Right forelimb (tissue), 1 donor: ENCODE data around the gene TNRC6B.
"Not testable (repeated sequence)": the region's sequence is repeated elsewhere in the genome, so short reads cannot be mapped to it uniquely, and the experiment has no call there.

ENCODE experiments used
- DNase-seq: peaks from one replicate; pipeline ENCODE4 v3.0.0-alpha.2; 2018

Gene TNRC6B

GRCh38 chr22:40183603-40184002, 5.9 kb downstream of the TNRC6B start:
- DNase-seq = not testable (repeated sequence)

GRCh38 chr22:40187389-40187788, 9.7 kb downstream of the TNRC6B start:
- DNase-seq = no peak

- DNase-seq = no peak
These were observed 12.3 kb downstream of the TNRC6B start for GRCh38 chr22:40189997-40190396.

- no peak for DNase-seq
These were observed 12.8 kb downstream of the TNRC6B start for GRCh38 chr22:40190501-40190900.

GRCh38 chr22:40193429-40194421, 16.0 kb downstream of the TNRC6B start:
- DNase-seq = no peak

GRCh38 chr22:40194656-40195055, 16.9 kb downstream of the TNRC6B start:
- no peak for DNase-seq

GRCh38 chr22:40196628-40197360, 19.1 kb downstream of the TNRC6B start:
- no peak for DNase-seq

- DNase-seq = not testable (repeated sequence)
These were observed 19.7 kb downstream of the TNRC6B start for GRCh38 chr22:40197421-40197820.

- no peak for DNase-seq
These were observed 21.0 kb downstream of the TNRC6B start for GRCh38 chr22:40198733-40199132.

- no peak for DNase-seq
These were observed 21.5 kb downstream of the TNRC6B start for GRCh38 chr22:40199223-40199622.

GRCh38 chr22:40199852-40200251, 22.1 kb downstream of the TNRC6B start:
- DNase-seq = no peak

GRCh38 chr22:40200795-40201530, 23.2 kb downstream of the TNRC6B start:
- DNase-seq = no peak

GRCh38 chr22:40202225-40202944, 24.7 kb downstream of the TNRC6B start:
- DNase-seq = no peak

- DNase-seq = no peak
These were observed 25.8 kb downstream of the TNRC6B start for GRCh38 chr22:40203572-40203971.

GRCh38 chr22:40204321-40205116, 26.8 kb downstream of the TNRC6B start:
- DNase-seq = no peak

GRCh38 chr22:40206561-40206960, 28.8 kb downstream of the TNRC6B start:
- DNase-seq = no peak

- DNase-seq = no peak
These were observed 33.1 kb downstream of the TNRC6B start for GRCh38 chr22:40210818-40211217.

- no peak for DNase-seq
These were observed 33.8 kb downstream of the TNRC6B start for GRCh38 chr22:40211476-40212054.

- DNase-seq = no peak
These were observed 34.4 kb downstream of the TNRC6B start for GRCh38 chr22:40212121-40212520.

- no peak for DNase-seq
These were observed 35.8 kb downstream of the TNRC6B start for GRCh38 chr22:40213478-40213877.

GRCh38 chr22:40215266-40215665, 37.5 kb downstream of the TNRC6B start:
- DNase-seq = no peak
